Measurements from ENCODE around the gene C17orf75.
"Not testable (repeated sequence)": the region's sequence is repeated elsewhere in the genome, so short reads cannot be mapped to it uniquely, and the experiment has no call there.

The C17orf75 gene

DNA sequence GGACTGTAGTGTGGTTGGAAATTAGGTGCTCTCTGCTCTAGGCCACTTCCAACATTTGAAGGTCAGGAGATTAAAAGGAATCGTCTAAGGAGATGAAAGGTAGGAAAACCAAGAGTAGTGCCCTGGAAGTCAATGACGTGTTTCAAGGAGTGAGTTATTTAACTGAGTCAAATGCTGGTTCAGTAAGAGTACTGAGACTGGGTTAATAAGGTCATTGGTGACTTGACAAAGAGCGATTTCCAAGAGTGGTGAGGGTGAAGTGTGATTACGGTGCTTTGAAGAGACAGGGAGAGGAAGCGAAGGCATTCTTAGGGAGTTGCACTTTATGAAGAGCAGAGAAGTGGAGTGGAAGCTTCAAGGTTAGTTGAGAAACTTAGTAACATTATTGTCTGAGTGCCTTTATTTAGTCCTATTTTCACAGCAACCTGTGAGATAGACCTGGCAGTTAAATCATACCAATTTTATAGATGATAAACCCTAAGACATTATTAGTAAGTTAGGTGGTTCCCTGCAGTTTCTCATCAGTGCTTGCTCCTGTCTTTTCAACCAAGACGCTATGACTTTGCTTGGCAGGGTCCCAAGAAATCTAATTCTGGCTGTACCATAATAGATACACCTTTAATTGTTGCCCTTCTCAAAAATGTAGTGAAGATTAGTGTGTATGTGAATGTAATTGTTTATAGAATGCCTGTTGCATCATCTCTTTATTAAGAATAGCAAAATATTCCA, 13.8 kb upstream of the C17orf75 start:
- DNase-seq (ENCODE audit: low read depth): peak; percentile 53
- H3K4me3 ChIP-seq (ENCODE audit: low read length): peak overlapping the region; percentile 21
- TF ChIP-seq, protein P1, sequence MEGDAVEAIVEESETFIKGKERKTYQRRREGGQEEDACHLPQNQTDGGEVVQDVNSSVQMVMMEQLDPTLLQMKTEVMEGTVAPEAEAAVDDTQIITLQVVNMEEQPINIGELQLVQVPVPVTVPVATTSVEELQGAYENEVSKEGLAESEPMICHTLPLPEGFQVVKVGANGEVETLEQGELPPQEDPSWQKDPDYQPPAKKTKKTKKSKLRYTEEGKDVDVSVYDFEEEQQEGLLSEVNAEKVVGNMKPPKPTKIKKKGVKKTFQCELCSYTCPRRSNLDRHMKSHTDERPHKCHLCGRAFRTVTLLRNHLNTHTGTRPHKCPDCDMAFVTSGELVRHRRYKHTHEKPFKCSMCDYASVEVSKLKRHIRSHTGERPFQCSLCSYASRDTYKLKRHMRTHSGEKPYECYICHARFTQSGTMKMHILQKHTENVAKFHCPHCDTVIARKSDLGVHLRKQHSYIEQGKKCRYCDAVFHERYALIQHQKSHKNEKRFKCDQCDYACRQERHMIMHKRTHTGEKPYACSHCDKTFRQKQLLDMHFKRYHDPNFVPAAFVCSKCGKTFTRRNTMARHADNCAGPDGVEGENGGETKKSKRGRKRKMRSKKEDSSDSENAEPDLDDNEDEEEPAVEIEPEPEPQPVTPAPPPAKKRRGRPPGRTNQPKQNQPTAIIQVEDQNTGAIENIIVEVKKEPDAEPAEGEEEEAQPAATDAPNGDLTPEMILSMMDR (IDR thresholded peaks at IDR 0.05; ENCODE audit: insufficient read depth, low read depth, low read length, missing control alignments): no peak

DNA sequence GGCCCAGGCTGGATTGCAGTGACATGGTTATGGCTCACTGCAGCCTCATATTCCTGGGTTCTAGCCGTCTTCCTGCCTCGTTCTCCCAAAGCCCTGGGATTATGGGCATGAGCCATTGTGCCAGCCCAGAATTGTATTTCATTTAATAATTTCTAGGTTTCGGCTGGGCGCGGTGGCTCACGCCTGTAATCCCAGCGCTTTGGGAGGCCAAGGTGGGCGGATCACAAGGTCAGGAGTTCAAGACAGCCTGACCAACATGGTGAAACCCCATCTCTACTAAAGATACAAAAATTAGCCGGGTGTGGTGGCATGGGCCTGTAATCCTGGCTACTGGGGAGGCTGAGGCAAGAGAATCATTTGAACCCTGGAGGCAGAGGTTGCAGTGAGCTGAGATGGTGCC, 10.8 kb upstream of the C17orf75 start:
- not testable (repeated sequence) for DNase-seq (ENCODE audit: low read depth)
- peak overlapping the region; percentile 100 for H3K4me3 ChIP-seq (ENCODE audit: low read length)

DNA sequence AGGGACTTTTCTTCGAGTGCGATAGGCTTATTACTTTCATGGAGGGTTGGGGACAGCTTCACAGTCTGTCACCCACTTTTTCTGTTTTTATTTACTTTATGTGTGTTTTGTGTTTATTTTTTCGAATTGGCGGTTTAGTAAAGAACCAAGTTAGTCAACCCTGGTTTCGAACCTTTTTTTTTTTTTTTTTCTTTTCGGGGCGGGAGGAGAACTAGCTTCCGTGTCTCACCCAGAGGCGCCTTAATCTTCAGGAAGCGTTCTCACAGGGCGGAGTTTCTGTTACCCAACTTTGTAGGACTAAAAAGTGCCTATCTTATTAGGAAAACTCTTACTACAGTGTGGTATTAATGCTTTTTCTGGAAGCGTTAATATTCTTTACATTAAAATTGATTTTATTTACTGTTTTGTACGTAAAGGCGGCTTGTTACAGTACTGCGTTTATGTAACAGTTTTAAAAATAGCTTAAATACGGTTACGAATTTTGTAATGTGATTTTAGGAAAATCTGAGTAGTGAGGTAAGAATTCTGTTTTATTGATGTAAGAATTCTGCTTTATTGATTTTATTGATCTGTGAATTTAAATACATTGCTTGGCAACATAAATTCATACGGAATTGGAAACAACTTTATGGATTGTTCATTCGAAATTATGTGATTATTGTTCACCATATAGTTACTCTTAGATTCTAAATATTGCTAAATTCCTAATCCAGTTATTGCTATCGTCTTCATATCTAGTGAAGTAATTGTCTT, 8.9 kb upstream of the C17orf75 start:
- TF ChIP-seq, protein P1 (IDR thresholded peaks at IDR 0.05; ENCODE audit: insufficient read depth, low read depth, low read length, missing control alignments): no peak
- peak overlapping the region; percentile 100 for H3K4me3 ChIP-seq (ENCODE audit: low read length)
- peak; percentile 81 for DNase-seq (ENCODE audit: low read depth)

DNA sequence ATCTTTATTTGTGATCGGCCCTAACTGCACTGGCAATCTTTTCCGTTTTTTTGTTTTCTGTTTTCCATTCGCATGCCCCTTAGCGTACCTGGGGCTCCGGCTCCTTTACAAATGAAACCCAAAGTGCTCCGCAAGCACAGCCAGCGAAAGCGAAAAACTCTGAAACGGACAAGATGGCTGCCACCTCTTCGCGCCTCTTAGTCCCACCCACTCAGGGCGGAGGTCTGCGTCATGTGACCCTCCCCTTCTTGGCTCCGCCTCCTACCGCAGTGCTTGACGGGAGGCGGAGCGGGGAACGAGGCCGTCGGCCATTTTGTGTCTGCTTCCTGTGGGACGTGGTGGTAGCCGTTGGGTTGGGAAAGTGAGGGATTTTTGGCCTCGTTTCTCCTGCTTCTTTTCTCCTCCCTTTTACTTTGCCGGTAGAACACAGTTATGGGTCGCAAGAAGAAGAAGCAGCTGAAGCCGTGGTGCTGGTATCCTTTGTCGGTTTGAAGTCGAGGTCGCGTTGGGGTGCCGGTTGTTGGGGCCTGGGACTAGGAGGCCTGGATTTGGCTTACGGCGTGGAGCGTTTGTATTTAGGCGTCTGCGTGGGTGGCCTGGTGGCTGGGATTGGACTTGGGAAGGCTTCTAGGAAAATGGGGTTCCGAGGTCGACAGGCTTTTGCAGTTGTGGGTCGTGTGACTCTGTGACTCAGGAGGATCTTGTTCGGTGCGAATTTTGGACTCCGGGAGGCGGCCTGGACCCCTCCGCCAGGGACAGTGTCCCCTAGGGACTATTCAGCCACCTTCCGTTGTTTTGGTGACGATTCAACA, 8.1 kb upstream of the C17orf75 start, which contains the start of gene ZNF207:
Gene ZNF207 (plus strand): TSS at position 304 of the 812 bp plus-strand sequence. CDS start 129 bp downstream, at position 433.
- TF ChIP-seq, protein P1 (IDR thresholded peaks at IDR 0.05; ENCODE audit: insufficient read depth, low read depth, low read length, missing control alignments): no peak
- DNase-seq (ENCODE audit: low read depth): peak; percentile 97
- H3K4me3 ChIP-seq (ENCODE audit: low read length): peak within 1 kb of the TSS; percentile 100

DNA sequence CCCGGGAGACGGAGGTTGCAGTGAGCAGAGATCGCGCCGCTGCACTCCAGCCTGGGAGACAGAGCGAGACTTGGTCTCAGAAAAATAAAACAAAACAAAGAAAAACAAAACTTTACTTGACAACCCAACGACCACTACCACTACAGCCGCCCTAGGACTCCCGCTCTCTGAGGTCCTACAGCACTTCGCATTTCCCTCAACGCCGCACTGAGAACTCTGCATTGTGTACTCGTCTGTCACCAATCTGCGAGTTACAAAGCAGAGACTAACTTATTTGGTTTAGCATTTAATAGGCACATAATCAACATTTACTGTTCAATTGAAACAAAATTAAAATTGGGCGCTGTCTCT, 7.5 kb upstream of the C17orf75 start:
- peak; percentile 22 for DNase-seq (ENCODE audit: low read depth)
- TF ChIP-seq, protein P1 (IDR thresholded peaks at IDR 0.05; ENCODE audit: insufficient read depth, low read depth, low read length, missing control alignments): no peak
- H3K4me3 ChIP-seq (ENCODE audit: low read length): peak overlapping the region; percentile 100

DNA sequence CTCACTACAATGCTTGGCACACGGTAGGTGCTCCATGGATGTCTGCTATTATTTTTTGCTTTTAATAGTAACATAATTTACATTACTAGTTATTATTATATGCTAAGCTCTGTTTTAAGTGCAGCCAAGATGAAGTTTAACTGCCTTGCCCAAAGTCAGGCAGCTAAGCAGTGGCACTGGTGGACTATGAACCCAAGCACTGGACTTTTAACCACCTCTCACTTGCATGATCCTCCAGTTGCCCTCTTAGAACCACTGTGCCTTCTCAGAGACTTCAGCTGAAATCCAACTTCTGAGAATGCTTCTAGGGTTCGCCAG, 6.5 kb upstream of the C17orf75 start:
- DNase-seq (ENCODE audit: low read depth): no peak
- TF ChIP-seq, protein P1 (IDR thresholded peaks at IDR 0.05; ENCODE audit: insufficient read depth, low read depth, low read length, missing control alignments): no peak
- no peak overlapping the region for H3K4me3 ChIP-seq (ENCODE audit: low read length)

DNA sequence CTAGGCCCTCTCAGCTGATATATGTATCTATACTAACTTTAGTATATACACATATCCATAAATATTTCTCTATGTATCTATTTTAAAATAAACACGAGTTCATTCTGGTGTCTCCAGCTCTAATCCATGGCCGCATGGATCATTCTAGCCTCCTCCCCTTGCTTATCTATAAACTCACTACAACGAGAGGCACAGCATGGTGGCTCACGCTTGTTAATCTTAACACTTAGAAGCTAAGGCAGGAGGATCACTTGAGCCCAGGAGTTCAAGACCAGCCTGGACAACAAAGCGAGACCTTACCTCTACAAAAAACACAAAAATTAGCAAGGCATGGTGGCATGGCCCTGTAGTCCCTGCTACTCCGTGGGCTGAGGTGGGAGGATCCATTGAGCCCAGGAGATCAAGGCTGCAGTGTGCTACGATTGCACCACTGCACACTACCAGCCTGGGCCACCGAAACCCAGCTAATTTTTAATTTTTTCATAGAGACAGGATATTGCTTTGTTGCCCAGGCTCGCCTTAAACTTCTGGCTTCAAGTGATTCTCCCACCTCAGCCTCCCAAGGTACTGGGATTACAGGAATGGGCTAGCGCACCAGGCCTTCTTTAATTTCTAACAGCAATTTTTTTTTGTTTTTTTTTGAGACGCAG, 4.1 kb upstream of the C17orf75 start:
- TF ChIP-seq, protein P1 (IDR thresholded peaks at IDR 0.05; ENCODE audit: insufficient read depth, low read depth, low read length, missing control alignments): no peak
- no peak for DNase-seq (ENCODE audit: low read depth)
- no peak overlapping the region for H3K4me3 ChIP-seq (ENCODE audit: low read length)

Measured in epithelial cell of esophagus (primary cell).